ENCODE data around the gene OGFOD1.
A peak's percentile ranks its signal among the peaks of the same experiment; 100 is the strongest.

Gene OGFOD1

DNA sequence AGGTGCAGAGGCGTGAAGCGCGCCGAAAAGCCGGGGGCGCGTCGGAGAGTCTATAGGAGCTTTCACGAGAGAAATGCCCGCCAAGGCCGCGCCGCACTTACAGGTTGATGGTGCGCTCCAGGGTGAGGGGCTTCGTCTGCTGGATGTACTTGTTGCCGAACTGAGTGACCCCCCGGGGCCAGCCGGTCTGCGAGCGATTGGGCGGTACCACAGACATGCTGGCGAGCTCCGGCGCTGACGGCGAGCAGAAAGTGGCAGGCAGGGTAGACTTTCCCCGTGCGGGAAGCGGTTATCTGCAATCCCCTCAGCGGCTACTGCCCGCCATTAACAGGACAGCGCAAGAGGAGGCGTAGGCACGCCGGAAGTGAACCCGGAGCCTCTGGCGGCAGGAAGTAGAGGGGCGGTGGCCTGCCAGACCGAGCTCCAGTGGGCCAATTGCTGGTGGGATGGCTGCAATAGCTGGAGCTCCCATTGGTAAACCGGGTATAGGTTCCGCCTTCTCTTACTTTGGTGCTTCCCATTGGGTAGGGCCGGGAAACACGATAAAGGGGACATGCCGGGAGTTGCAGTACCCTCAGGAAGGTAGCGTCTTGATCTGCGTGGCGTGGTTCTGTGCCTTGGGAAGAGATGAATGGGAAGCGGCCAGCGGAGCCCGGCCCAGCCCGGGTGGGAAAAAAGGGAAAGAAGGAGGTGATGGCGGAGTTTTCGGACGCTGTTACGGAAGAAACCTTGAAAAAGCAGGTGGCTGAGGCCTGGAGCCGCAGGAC is at the start of gene OGFOD1, which contains the start of gene NUDT21:
TSS of gene OGFOD1 (plus strand) at position 569 of the 767 bp plus-strand sequence. CDS start at position 628, 59 bp downstream.
TSS of gene NUDT21 (minus strand) at position 347 of the 767 bp plus-strand sequence. CDS start at position 217, 130 bp downstream.
- peak; percentile 99 for DNase-seq

DNA sequence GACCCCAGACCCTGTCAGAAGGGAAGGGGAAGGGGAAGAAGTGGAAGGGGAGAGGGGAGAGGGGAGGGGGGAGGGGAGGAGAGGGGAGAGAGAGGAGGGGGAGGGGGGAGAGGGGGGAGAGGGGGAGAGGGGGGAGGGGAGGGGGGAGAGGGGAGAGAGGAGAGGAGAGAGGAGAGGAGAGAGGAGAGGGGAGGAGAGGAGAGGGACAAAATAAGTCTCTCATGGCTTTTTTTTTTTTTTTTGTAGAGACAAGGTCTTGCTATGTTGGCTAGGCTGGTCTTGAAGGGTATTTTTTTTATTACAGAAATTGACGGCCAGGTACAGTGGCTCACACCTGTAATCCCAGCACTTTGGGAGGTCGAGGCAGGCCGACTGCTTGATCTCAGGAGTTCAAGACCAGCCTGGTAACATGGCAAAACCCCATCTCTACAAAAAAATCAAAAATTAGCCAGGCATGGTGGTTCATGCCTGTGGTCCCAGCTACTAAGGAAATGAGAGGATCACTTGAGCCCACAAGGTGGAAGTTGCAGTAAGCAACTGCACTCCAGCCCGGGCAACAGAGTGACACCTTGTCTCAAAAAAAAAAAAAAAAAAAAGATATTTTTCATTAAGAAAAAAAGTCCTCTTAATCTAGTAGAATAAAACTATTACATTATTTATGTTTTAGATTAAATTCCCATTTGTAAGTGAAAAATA is 45.2 kb upstream of the OGFOD1 start:
- DNase-seq, result no peak

DNA sequence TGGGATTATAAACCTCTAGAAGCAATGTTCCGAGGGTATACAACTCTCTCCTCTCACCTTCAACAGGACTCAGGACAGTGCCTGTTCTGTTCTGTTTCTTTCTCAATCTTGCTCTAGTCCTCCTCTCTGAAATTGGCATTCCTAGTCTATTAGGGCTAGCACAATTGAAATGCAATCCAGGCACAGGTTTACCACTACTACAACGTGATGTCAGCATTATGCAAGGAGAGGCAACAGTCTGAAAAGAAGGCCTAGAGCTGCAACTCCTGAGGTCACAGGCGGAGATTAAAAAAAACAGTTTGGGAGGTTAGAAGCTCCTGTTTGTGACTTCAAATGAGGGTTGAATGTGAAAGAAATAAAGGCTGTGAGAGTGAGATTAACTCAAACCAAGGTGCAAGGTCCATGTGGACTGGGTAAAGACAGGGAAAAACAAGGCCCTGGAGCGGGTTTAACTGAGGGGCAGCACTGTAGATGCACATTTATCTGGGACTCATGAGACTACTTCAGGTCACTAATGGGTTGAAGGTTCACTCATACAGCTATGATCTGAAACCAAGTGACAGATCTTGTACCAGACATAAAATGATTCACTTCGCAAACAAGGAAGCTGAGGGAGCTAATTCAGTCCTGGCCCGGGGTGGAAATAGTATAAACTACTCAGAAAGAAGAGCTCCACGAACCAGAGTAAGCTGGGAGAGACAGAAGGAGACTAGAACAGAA is 42.8 kb upstream of the OGFOD1 start:
- DNase-seq, result no peak

DNA sequence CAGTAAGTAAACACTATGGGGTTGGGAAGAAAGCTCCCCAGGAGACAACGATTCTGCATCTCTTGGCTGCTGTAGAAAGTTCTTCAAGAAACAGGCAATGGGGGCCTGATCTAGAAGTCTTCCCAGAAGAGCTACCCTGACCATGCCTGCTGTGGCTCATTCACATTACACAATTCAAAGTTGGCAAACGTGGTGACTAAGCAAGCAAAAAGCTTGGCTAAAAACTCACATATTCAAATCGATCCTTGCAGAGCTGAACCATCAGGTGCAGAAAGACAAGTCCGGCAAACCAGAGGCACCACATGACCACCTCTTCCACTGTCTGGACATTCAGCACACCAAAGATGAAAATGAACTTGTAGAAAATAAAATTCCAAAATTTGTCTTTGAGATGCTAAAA is 42.2 kb upstream of the OGFOD1 start:
- DNase-seq, result peak; percentile 56

DNA sequence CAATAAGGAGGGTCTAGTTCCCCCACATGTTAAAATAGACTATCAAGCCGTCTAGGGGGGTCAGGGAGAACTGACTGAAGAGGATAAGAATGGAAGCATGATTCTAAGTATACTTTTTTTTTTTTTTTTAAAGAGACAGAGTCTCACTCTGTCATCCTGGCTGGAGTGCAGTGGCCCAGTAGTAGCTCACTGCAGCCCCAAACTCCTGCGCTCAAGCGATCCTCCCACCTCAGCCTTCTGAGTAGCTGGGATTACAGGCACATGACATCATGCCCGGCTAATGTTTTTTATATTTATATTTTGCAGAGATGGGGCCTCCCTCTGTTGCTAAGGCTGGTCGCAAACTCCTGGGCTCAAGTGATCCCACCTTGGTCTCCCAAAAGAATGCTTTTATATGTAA is 40.2 kb upstream of the OGFOD1 start:
- DNase-seq, result no peak

DNA sequence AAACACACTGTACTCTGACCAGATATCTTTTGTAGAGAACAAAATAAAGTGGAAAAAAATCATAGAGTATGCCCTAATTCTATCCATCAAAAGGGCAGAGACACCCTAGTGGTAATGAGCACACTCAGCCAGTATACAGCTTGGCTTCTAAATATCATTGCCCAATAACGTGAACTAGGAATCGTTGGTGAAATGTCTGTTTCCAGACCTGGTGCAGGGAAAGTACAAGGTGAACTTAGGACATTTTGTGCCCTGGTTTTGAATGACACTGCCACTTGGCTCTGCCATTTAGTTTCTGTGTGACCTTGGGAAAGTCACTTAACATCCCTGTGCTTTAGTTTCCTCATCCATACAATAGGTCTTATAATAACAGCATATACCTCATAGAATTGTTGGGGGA is 39.7 kb upstream of the OGFOD1 start:
- no peak for DNase-seq

DNA sequence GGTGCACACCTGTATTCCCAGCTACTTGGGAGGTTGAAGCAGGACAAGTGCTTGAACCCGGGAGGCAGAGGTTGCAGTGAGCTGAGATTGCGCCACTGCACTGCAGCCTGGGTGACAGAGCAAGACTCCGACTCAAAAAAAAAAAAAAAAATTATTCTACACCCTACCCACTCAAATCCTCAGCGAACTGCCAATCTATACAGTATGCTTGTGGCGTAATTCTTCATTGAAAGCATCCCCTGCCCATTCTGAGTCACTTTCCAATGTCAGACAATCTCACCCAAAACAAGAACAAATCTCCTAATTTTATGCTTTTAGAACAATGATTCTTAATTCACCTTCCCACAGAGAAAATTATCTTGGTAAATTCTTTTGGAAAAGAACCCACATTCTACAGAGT is 38.0 kb upstream of the OGFOD1 start:
- no peak for DNase-seq

DNA sequence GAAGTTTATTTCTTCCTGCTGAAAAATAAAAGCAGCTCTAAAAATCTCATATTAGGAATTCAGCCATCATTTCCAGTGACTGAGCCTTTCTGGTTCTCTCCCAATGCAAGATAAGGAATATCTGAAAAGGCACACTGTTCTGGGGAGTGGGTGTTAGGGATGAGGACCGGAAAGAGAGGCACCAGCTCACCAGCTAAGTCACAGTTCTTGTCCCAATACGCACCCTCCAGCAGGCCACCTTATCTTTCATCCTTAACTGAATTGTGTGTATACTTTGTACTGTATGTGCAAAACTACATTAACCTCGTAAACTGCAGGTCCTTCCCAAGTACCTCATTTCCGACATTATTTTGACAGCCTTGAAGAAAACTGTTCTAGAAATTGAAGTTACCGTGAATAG is 37.0 kb upstream of the OGFOD1 start:
- DNase-seq, result no peak

DNA sequence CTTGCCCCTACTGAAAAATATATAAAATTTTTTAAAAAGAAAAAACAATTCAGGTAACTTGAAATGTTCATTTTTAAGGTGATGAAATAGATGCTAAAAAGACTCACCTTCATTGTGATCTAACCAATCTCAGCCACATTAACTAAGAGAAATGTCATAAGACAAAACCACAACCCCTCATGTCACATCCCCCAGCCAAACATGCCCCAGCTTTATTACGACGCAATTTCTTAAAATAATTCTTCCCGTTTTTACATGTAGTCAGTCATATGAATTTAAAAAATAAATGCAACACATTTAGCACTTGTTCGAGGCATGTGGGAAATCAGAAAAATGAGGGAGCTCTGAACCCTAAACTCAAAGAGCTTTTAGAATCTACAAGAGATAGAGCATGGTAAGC is 35.5 kb upstream of the OGFOD1 start:
- no peak for DNase-seq

DNA sequence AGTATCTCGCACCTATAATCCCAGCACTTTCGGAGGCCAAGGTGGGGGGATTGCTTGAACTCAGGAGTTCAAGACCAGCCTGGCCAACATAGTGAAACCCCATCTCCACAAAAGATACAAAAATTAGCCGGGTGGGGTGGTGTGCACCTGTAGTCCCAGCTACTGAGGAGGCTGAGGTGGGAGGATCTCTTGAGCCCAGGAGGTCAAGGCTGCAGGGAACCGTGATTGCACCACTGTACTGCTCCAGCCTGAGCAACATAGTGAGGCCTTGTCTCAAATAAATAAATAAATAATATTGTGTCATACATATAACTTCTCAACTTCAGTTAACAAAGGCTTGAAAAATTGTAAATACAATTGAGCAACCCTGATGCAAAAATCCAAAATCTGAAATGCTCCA is 34.2 kb upstream of the OGFOD1 start:
- no peak for DNase-seq

DNA sequence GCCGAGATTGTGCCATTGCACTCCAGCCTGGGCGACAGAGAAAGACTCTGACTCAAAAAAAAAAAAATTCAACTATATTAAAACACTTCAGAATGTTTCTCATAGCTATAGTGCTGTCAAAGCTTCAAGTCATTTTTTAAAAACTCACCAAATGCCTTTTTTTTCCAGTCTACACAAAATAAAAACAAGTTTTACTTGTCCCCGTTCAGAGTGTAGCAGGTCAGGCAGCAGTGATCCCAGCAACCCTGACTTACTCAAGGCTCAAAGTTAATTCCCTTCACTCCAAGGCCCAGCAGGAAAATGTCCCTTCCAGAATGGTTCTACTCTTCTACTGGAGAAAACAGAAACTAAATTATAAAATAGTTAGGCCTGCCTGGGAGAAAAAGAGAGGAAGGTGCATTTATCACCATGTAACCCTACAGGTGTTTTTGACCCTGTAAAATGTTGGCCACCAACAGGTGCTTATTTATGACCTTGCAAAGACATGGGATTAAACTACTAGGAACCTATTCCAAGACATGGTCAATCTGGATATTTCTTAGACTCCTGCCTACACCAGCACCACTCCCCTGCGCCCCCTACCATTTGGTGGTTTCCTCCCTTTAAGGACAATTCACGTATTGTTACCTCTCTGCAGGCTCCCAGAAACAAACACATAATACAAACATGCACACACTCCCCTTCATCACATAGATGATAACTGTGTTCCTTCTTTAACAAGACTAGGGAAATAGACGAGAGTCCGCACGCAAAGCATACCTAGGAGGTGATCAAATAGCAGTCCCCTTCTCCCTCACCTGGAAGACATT is 31.4 kb upstream of the OGFOD1 start:
- DNase-seq, result no peak

DNA sequence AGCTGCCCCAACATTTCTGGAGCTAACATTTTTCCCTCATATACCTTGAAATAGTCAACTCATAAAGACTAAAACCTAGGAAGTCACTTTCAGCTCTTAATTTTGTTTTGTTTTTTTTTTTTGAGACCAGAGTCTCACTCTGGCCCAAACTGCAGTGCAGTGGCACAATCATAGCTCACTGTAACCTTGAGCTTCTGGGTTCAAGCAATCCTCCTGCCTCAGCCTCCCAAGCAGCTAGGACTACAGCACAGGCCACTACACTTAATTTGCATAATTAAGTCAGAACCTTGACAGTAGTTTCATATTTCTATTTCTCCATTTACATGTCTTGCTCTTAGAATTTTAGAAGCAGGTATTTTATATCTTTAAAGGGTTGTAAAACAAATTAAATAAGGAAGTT is 30.7 kb upstream of the OGFOD1 start:
- DNase-seq, result no peak

DNA sequence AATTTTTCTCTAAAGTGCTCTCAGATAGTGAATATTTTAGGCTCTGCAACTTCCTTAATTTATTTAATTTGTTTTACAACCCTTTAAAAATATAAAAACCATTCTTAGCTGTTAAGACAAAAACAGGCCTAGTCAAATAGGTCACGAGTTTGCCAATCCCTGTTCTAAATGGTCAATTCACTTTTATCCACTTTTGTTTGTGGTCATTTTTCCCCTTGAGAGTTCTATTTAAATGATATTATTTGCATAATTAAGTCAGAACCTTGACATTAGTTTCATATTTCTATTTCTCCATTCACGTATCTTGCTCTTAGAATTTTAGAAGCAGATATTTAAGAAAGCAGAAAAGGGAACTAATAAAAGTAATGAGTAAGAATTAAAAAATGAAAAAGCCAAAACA is 30.0 kb upstream of the OGFOD1 start:
- DNase-seq, result no peak

DNA sequence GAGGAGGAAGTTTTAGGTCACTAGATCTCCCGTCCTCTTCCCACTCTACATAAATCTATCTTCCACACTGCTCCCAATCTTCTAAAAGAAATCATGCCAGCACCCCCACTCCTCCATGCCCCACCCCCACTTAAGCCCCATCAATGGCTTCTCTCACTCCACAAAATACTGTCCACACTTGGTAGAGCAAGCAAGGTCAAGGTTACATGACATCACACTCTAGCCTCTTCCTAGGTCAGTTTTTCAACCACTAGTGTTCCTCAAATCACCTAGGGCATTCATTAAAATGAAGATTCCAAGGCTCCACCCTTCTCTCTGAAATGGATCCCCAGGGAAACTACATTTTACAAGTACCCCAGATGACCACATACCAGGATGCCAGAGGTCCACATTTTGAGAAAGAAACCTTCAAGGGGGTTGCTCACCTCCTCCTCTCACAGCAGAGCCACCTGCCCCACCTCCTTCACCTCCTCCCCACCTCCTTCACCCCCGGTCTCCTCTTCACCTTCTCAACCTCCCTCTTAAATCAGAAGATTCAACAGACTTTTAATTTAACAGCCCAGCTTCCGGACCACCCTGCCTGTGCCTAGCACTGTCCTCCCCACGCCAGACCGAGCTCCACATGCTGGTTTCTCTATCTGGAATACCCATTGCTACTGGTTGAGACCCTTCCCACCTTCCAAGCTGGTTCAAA is 29.2 kb upstream of the OGFOD1 start:
- no peak for DNase-seq

DNA sequence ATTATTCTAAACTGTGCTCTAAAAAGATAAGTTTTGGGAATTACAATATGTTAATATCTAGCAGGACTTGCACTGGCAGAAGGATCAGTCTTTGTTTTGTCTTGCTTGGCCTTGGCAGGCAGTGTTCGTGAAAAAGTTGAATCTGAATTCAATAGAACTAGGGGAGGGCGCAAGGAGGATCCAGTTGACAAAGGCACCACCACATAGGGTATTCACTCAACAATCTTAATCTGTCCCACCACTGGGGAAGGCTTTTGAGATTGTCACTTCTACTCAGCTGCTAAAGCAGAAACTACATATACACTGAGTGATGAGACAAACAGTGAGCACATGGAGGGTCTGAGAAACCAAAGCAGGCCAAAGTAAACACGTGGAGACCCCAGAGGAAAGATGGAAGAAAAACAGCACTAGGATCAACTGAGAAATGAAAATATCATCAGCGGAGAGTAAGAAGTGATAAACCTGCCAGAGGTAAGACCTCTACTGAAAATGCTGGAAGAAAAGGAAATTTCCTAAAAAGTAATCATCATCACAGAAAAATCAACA is 28.4 kb upstream of the OGFOD1 start:
- DNase-seq, result no peak

DNA sequence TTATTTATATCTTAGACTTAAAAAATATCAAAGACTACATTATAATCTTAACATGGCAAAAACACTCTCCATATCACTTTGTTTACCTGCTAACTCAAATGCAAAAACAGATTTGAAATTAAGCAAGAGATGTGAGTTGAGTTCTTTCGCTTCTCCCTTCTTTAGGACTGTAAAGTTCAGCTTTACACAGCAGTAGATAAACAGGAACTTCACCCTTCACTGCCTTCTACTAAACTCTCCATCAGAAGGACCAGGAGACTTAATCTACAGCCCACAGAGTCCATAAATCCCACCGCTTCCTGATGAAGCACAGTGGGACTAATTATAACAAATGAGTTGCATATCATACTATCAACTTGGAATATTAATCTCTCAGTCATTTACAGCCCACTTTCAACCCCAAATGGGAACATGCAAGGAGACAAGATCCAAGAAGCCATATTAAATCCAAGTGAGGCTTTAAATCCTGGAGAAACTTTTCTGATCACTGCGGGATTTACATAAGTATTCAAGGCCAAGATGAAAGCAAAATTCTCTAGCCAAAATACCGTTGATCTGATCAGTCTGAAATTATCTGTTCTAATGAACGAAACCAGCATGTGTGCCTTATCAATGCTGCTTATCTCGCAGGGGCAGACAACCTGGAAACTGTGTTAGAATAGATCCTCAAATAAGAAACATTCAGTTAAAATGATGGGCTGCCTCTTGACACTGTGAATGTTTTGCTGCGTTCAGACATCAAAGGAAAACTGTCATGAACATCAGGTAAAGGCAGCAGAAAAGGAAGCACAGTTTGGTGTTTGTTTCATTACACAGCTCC is 27.6 kb upstream of the OGFOD1 start:
- no peak for DNase-seq

DNA sequence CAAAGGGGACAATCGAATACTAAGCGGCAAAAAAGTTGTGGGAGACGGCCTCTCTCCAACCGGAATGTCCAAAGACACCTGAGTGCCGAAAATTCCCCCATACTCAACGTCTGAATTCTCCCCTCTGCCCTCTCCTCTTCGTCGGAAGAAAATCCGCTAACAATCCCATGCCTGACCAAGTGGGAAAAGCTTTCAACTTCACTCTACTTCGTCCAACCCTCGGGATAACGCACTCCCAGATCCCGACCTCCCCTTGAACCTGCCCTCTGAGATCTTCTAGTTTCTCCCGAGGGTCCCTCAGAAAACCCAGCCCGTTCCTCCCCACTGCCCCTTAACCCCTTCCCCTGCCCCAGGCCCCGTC is 27.0 kb upstream of the OGFOD1 start:
- peak; percentile 26 for DNase-seq

DNA sequence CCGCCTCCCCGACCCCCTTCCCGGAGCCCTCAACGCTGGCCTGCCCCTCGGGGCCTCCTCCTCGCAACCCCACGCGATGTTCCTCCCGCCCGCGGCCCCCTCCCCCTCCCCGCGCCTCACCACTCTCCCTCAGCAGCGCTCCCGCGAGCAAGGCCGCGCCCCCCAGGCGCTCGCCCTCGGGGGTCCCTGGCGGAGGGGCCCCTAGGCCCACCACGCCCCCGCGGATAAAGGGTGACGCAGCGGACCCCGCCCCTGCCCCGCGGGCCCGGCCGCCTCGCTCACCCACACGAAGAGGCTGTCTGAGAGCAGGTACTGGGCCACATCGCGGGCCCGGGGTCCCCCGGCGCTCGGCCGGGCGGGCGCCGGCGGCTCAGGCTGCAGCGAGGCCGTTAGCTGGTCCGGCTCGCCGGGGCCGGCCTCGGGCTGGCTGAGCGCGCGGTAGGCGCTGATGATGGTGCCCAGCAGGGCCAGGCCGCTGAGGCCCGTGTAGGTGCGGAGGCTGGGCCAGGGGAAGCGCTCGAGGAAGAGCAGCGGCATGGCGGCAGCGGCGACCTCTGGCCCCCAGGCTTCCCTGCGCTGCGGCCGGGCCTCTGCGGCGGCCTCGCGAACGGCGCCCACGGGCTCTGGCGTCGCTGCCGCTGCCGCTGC is 26.4 kb upstream of the OGFOD1 start:
- peak; percentile 33 for DNase-seq

DNA sequence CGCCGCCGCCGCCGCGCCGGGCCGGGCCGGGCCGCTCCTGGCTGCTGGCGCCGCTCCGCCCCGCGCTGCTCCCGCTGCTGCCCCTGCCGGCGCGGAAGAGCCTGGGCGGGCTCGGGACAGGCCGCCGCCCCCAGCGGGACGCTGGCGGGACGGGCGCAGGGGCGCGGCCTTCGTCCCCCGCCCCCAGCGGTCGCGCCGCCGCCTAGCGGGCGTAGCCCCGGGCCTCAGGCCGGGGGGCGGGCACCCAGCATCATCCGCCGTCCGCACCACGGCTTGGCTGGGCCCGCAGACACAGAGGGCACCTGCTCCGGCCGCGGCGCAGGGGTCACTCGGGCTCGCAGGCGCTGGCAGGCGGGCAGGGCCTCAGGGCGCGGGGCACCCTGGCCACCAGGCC is 25.9 kb upstream of the OGFOD1 start, which contains the start of gene AMFR:
TSS of gene AMFR (minus strand) at position 107 of the 394 bp plus-strand sequence. CDS start 218 bp downstream, outside the sequence.
- peak; percentile 86 for DNase-seq

DNA sequence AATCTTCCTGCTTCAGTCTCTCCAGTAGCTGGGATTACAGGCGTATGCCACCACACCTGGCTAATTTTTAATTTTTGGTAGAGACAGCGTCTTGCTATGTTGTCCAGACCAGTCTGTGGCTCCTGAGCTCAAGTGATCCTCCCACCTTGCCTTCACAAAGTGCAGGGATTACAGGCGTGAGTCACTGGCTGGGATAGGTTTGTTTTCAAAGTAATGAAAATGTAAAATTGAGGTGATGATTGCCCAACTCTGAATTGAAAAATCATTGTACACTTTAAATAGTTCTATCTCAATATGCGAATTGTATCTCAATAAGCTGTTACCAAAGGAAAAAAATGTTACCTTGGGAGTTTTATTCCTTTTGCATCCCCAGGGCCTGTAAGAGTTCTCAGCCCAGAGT is 24.8 kb upstream of the OGFOD1 start:
- no peak for DNase-seq

All from EL (cell line).